Trophoblast cell (in vitro differentiated cells and primary cell): Measurements from ENCODE around the gene MMS22L.

Experiments used
- DNase-seq, 2 donors: peaks; one replicate each; pipeline ENCODE4 v3.0.0-alpha.2; 2016
- H2AFZ ChIP-seq: 2 replicates; pipeline ENCODE4 v1.6.1; 2013; ENCODE audit warnings: low read length, moderate library complexity, mild to moderate bottlenecking; ENCODE audit not compliant: insufficient read depth, poor library complexity
- H2AK5ac ChIP-seq: 2 replicates; pipeline ENCODE4 v1.6.1; 2013; ENCODE audit warnings: mild to moderate bottlenecking, low read length
- H2BK120ac ChIP-seq: 2 replicates; pipeline ENCODE4 v1.6.1; 2013; ENCODE audit warnings: low read length, mild to moderate bottlenecking, moderate library complexity; ENCODE audit not compliant: insufficient read depth, poor library complexity
- H2BK12ac ChIP-seq: 2 replicates; pipeline ENCODE4 v1.6.1; 2013; ENCODE audit warnings: mild to moderate bottlenecking, low read length, moderate library complexity
- H2BK5ac ChIP-seq: 2 replicates; pipeline ENCODE4 v1.6.1; 2013; ENCODE audit warnings: low read length, low read depth, moderate library complexity, mild to moderate bottlenecking; ENCODE audit not compliant: poor library complexity
- H3K14ac ChIP-seq: 2 replicates; pipeline ENCODE4 v1.6.1; 2013; ENCODE audit warnings: mild to moderate bottlenecking, low read length
- H3K18ac ChIP-seq: 2 replicates; pipeline ENCODE4 v1.6.1; 2013; ENCODE audit warnings: mild to moderate bottlenecking, low read length
- H3K23ac ChIP-seq: 2 replicates; pipeline ENCODE4 v1.6.1; 2013; ENCODE audit warnings: low read length
- H3K27ac ChIP-seq: 2 replicates; pipeline ENCODE4 v1.5.1; 2013; ENCODE audit warnings: low read depth, mild to moderate bottlenecking, inconsistent platforms, low read length, moderate library complexity
- H3K27me3 ChIP-seq: 2 replicates; pipeline ENCODE4 v1.6.1; 2013; ENCODE audit warnings: inconsistent platforms, mild to moderate bottlenecking, low read length, moderate library complexity; ENCODE audit not compliant: insufficient read depth
- H3K36me3 ChIP-seq, 2 experiments: 1 replicate in 1 of 2; 2 replicates in 1 of 2; pipeline ENCODE4 v1.6.1; 2013; ENCODE audit warnings: low read length in 2 of 2, mild to moderate bottlenecking in 2 of 2, moderate library complexity in 1 of 2; ENCODE audit not compliant: insufficient read depth in 2 of 2, control insufficient read depth in 1 of 2
- H3K4ac ChIP-seq: 2 replicates; pipeline ENCODE4 v1.6.1; 2013; ENCODE audit warnings: low read depth, mild to moderate bottlenecking, low read length, moderate library complexity
- H3K4me1 ChIP-seq, 2 experiments: 1 replicate in 1 of 2; 2 replicates in 1 of 2; pipeline ENCODE4 v1.6.1; 2013; ENCODE audit warnings: low read length in 2 of 2, mild to moderate bottlenecking in 2 of 2, moderate library complexity in 1 of 2; ENCODE audit not compliant: insufficient read depth in 2 of 2, control insufficient read depth in 1 of 2
- H3K4me2 ChIP-seq: 2 replicates; pipeline ENCODE4 v1.6.1; 2013; ENCODE audit warnings: inconsistent platforms, mild to moderate bottlenecking, low read length, moderate library complexity
- H3K4me3 ChIP-seq: 2 replicates; pipeline ENCODE4 v1.5.1; 2013; ENCODE audit warnings: mild to moderate bottlenecking, low read depth, low read length, inconsistent platforms
- H3K79me1 ChIP-seq: one replicate; pipeline ENCODE4 v1.6.1; 2013; ENCODE audit warnings: low read length
- H3K79me2 ChIP-seq: 2 replicates; pipeline ENCODE4 v1.6.1; 2013; ENCODE audit warnings: low read length, mild to moderate bottlenecking; ENCODE audit not compliant: control insufficient read depth, insufficient read depth, poor library complexity
- H3K9ac ChIP-seq: 2 replicates; pipeline ENCODE4 v1.6.1; 2013; ENCODE audit warnings: mild to moderate bottlenecking, low read length
- H3K9me3 ChIP-seq: 2 replicates; pipeline ENCODE4 v1.6.1; 2013; ENCODE audit warnings: low read depth, mild to moderate bottlenecking, control low read depth, inconsistent platforms, low read length; ENCODE audit not compliant: insufficient read depth
- H4K12ac ChIP-seq: 2 replicates; pipeline ENCODE4 v1.6.1; 2013; ENCODE audit warnings: low read depth, mild to moderate bottlenecking, low read length, moderate library complexity
- H4K8ac ChIP-seq: 2 replicates; pipeline ENCODE4 v1.6.1; 2013; ENCODE audit warnings: low read depth, mild to moderate bottlenecking, low read length, moderate library complexity
- H4K91ac ChIP-seq: one replicate; pipeline ENCODE4 v1.6.1; 2013; ENCODE audit warnings: low read depth, mild to moderate bottlenecking, low read length, moderate library complexity
- WGBS: extraction: QIAGEN DNeasy Blood & Tissue Kit; methylation state at CpG from one replicate; pipeline ENCODE4 v1.1.7; 2013; ENCODE audit warnings: missing lambda C conversion rate; ENCODE audit not compliant: insufficient read length, insufficient coverage; ENCODE audit errors: extremely low coverage; 5-methylcytosine and 5-hydroxymethylcytosine counted together

Gene MMS22L

DNA sequence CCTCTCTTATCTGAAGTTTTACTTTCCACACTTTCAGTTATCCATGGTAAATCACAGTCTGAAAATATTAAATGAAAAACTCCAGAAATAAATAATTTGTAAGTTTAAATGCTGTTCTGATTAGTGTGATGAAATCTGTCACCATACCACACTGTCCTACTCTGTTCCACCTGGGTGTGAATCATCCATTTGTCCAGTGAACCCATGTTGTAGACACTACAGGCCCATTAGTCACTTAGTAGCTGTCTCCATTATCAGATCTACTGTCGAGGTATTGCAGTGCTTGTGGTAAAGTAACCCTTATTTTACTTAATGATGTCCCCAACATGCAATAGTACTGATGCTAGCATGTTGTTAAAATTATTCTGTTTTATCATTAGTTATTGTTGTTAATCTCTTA, 29.2 kb upstream of the MMS22L start:
- no peak overlapping the region for H2BK120ac ChIP-seq
- no peaks in the 10 kb centered on the region for H3K79me1 ChIP-seq
- H2AFZ ChIP-seq: no peak overlapping the region
- H3K4me2 ChIP-seq: no peak overlapping the region
- H4K8ac ChIP-seq: no peak overlapping the region
- H3K14ac ChIP-seq: no peak overlapping the region
- no peaks in the 10 kb centered on the region for H3K27me3 ChIP-seq
- no peak overlapping the region for H3K9ac ChIP-seq
- no peak overlapping the region for H3K18ac ChIP-seq
- H3K79me2 ChIP-seq: no peaks in the 10 kb centered on the region
- no peak overlapping the region for H3K4me3 ChIP-seq
- no peaks in the 10 kb centered on the region for H3K36me3 ChIP-seq
- H3K9me3 ChIP-seq: no peaks in the 10 kb centered on the region
- H3K4ac ChIP-seq: no peak overlapping the region
- no peak overlapping the region for H3K27ac ChIP-seq
- peak; percentile 25 to 66 for DNase-seq
- H2AK5ac ChIP-seq: no peak overlapping the region
- no CpG with 5 or more reads among the region's 1 CpG for WGBS
- H4K91ac ChIP-seq: no peak overlapping the region
- H2BK12ac ChIP-seq: no peak overlapping the region
- no peaks in the 10 kb centered on the region for H3K4me1 ChIP-seq
- H4K12ac ChIP-seq: no peak overlapping the region
- no peak overlapping the region for H2BK5ac ChIP-seq
- no peak overlapping the region for H3K23ac ChIP-seq

DNA sequence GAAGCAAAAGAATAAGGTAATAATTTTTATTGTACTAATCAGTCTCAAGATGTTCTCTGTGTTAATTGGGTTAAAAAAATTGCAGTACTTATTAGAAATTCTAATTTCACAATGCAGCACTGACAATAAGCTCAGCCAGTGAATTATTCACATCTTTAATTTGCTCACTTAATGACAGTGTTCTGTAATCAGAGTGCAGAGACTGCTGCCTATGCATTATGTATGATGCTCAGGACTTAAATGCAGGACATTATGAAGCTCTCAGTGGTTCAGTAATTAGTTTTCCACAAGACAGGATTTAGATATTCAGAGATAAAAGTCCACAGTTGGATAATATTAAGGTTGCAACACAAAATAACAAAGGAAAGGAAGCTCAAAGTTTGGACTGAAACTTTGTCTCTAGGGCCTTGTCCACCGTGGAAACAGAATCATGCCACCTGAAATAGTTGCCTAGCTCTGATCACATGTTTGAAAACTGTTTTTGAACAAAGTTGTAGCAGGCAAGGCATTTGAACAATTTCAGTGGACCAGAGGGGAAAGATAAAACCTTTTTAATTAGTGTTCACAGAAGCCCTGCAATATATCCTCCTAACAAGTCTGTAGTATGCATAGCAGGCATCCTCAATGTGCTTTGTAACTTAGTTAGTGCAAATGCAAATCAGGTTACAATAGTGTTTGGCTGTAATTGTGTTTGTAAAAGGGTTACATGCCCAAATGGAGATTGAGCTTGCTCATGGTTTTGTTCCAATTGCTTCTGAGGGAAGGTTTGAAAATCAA, 23.7 kb upstream of the MMS22L start:
- H3K36me3 ChIP-seq: no peaks in the 10 kb centered on the region
- no peak for DNase-seq
- H3K27me3 ChIP-seq: no peaks in the 10 kb centered on the region
- H4K91ac ChIP-seq: no peak overlapping the region
- H4K12ac ChIP-seq: no peak overlapping the region
- no peak overlapping the region for H3K4ac ChIP-seq
- no peak overlapping the region for H2BK120ac ChIP-seq
- H3K79me2 ChIP-seq: no peaks in the 10 kb centered on the region
- H2BK5ac ChIP-seq: no peak overlapping the region
- no peak overlapping the region for H3K14ac ChIP-seq
- H4K8ac ChIP-seq: no peak overlapping the region
- H3K18ac ChIP-seq: no peak overlapping the region
- no peaks in the 10 kb centered on the region for H3K79me1 ChIP-seq
- H3K23ac ChIP-seq: no peak overlapping the region
- WGBS: no CpG with 5 or more reads among the region's 1 CpG
- no peak overlapping the region for H2AK5ac ChIP-seq
- H3K4me3 ChIP-seq: no peak overlapping the region
- no peak overlapping the region for H3K27ac ChIP-seq
- H3K9me3 ChIP-seq: no peaks in the 10 kb centered on the region
- H2BK12ac ChIP-seq: no peak overlapping the region
- no peak overlapping the region for H2AFZ ChIP-seq
- H3K4me2 ChIP-seq: no peak overlapping the region
- H3K9ac ChIP-seq: no peak overlapping the region
- H3K4me1 ChIP-seq: no peaks in the 10 kb centered on the region

- Histone ChIP-seq H3K4me3 (no peak overlapping the region), H3K27me3 (no peaks in the 10 kb centered on the region), H3K9ac (no peak overlapping the region), H3K4me2 (no peak overlapping the region), H3K23ac (no peak overlapping the region), H3K4me1 (no peaks in the 10 kb centered on the region), H2AK5ac (no peak overlapping the region), H3K9me3 (no peaks in the 10 kb centered on the region), H2BK12ac (no peak overlapping the region), H3K18ac (no peak overlapping the region), H4K8ac (no peak overlapping the region), H2AFZ (no peak overlapping the region), H3K4ac (no peak overlapping the region), H4K91ac (no peak overlapping the region), H2BK5ac (no peak overlapping the region), H3K27ac (no peak overlapping the region), H4K12ac (peak overlapping the region; percentile 44), H2BK120ac (no peak overlapping the region), H3K79me2 (no peaks in the 10 kb centered on the region), H3K36me3 (no peaks in the 10 kb centered on the region), H3K14ac (no peak overlapping the region), H3K79me1 (no peaks in the 10 kb centered on the region)
- DNase-seq: no peak
- no CpG with 5 or more reads among the region's 8 CpGs for WGBS
Measured at GRCh38 chr6:97305414-97306066, 22.5 kb upstream of the MMS22L start.

GRCh38 chr6:97304701-97305100, 21.7 kb upstream of the MMS22L start:
- Histone ChIP-seq H4K12ac (no peak overlapping the region), H4K91ac (no peak overlapping the region), H3K79me2 (no peaks in the 10 kb centered on the region), H3K18ac (no peak overlapping the region), H3K36me3 (no peaks in the 10 kb centered on the region), H3K9ac (no peak overlapping the region), H3K23ac (no peak overlapping the region), H3K4me2 (no peak overlapping the region), H2AK5ac (no peak overlapping the region), H3K4me1 (no peaks in the 10 kb centered on the region), H3K4ac (no peak overlapping the region), H3K79me1 (no peaks in the 10 kb centered on the region), H2BK5ac (no peak overlapping the region), H2AFZ (no peak overlapping the region), H3K4me3 (no peak overlapping the region), H2BK120ac (no peak overlapping the region), H3K27me3 (no peaks in the 10 kb centered on the region), H3K14ac (no peak overlapping the region), H4K8ac (no peak overlapping the region), H2BK12ac (no peak overlapping the region), H3K27ac (no peak overlapping the region), H3K9me3 (no peaks in the 10 kb centered on the region)
- no CpG with 5 or more reads among the region's 2 CpGs for WGBS
- no peak for DNase-seq
